K562 (cell line): Measurements from ENCODE around the gene RYR1. TPM values are rescaled to one million over a fixed set of nuclear protein-coding genes. Genes with fewer than 3 reads are reported as not detected.

ENCODE experiments used
- ADNP ChIP-seq: fragments of 200-800 bp; sonication (Bioruptor generic); IDR thresholded peaks from 2 replicates; pipeline ENCODE4 v1.6.1; 2016; ENCODE audit warnings: missing genetic modification characterization, missing compliant biosample characterization
- CBX3 ChIP-seq, 2 experiments: IDR thresholded peaks; 1 replicate in 1 of 2; 2 replicates in 1 of 2; pipeline ENCODE4 v1.6.1; 2012; ENCODE audit warnings: inconsistent platforms in 2 of 2, low read length in 2 of 2, borderline replicate concordance in 1 of 2, control low read depth in 1 of 2
- ELF1 ChIP-seq: fragments of 200-800 bp; sonication (Bioruptor generic); IDR thresholded peaks from 2 replicates; pipeline ENCODE4 v1.6.1; 2016; ENCODE audit warnings: missing genetic modification characterization, missing compliant biosample characterization
- EZH2 ChIP-seq: IDR thresholded peaks from 2 replicates; pipeline ENCODE4 v1.6.1; 2012; ENCODE audit warnings: low read depth, mild to moderate bottlenecking, inconsistent platforms, low read length, borderline replicate concordance
- HNRNPH1 ChIP-seq: fragments of 200-400 bp; formaldehyde crosslinking; optimal IDR thresholded peaks from 2 replicates; pipeline ENCODE3; 2017; ENCODE audit warnings: low read depth, mild to moderate bottlenecking, low read length, moderate library complexity
- MCM2 ChIP-seq: fragments of 450-650 bp; IDR thresholded peaks from 2 replicates; pipeline ENCODE4 v1.6.1; 2017; ENCODE audit warnings: low read depth, mild to moderate bottlenecking
- MECOM ChIP-seq: fragments of 250-450 bp; sonication (Bioruptor Pico); IDR thresholded peaks from 2 replicates; pipeline ENCODE4 v1.8.0; 2022; ENCODE audit warnings: inconsistent platforms
- NR1H2 ChIP-seq: sonication (generic); formaldehyde crosslinking; IDR thresholded peaks from 2 replicates; pipeline ENCODE4 v1.4.0; 2020; ENCODE audit warnings: mild to moderate bottlenecking, missing genetic modification reagents
- OTX1 ChIP-seq: fragments of 450-650 bp; formaldehyde crosslinking; IDR thresholded peaks from 2 replicates; pipeline ENCODE4 v1.4.0; 2022; ENCODE audit warnings: mild to moderate bottlenecking
- PCBP2 ChIP-seq: fragments of 200-400 bp; formaldehyde crosslinking; IDR thresholded peaks from 2 replicates; pipeline ENCODE4 v1.6.1; 2018; ENCODE audit warnings: low read length, low read depth, mild to moderate bottlenecking, moderate library complexity; ENCODE audit not compliant: poor library complexity, severe bottlenecking
- SIN3B ChIP-seq: fragments of 450-650 bp; IDR thresholded peaks from 2 replicates; pipeline ENCODE4 v1.6.1; 2017; ENCODE audit warnings: low read depth, mild to moderate bottlenecking, moderate library complexity
- THAP7 ChIP-seq: fragments of 250-450 bp; sonication (Bioruptor Pico); IDR thresholded peaks from 2 replicates; pipeline ENCODE4 v1.5.0; 2021
- TOE1 ChIP-seq, 2 experiments: fragments of 450-650 bp in 1 of 2; sonication (generic) in 1 of 2; formaldehyde crosslinking in 1 of 2; IDR thresholded peaks; 2 replicates each; pipeline versions ENCODE4 v1.7.1 to v1.8.0; 2016 to 2022; ENCODE audit warnings: borderline replicate concordance in 2 of 2, mild to moderate bottlenecking in 2 of 2, antibody characterized with exemption in 1 of 2, inconsistent platforms in 1 of 2, low read depth in 1 of 2, missing genetic modification reagents in 1 of 2, moderate library complexity in 1 of 2
- U2AF1 ChIP-seq: fragments of 200-400 bp; formaldehyde crosslinking; optimal IDR thresholded peaks from 2 replicates; pipeline ENCODE3; 2017; ENCODE audit warnings: mild to moderate bottlenecking, low read depth, low read length, moderate library complexity
- ZC3H4 ChIP-seq: sonication (generic); formaldehyde crosslinking; IDR thresholded peaks from 2 replicates; pipeline ENCODE4 v1.9.0; 2021; ENCODE audit warnings: missing genetic modification reagents, borderline replicate concordance
- ZNF3 ChIP-seq: fragments of 250-450 bp; sonication (Bioruptor Pico); IDR thresholded peaks from 2 replicates; pipeline ENCODE4 v1.5.0; 2021; ENCODE audit warnings: mild to moderate bottlenecking, moderate library complexity
- ZNF561 ChIP-seq: fragments of 450-650 bp; formaldehyde crosslinking; conservative IDR thresholded peaks from 2 replicates; pipeline ENCODE4 v1.4.0; 2020; ENCODE audit warnings: mild to moderate bottlenecking, moderate library complexity
- ZNF589 ChIP-seq: fragments of 200-800 bp; sonication (Bioruptor generic); IDR thresholded peaks from 2 replicates; pipeline ENCODE4 v1.6.1; 2016; ENCODE audit warnings: low read depth, missing genetic modification characterization, missing compliant biosample characterization
- ZNF609 ChIP-seq: sonication (generic); formaldehyde crosslinking; IDR thresholded peaks from 2 replicates; pipeline ENCODE4 v1.8.1; 2023; ENCODE audit warnings: missing genetic modification reagents, mild to moderate bottlenecking, borderline replicate concordance
- ZNF668 ChIP-seq: fragments of 250-450 bp; sonication (Bioruptor Pico); IDR thresholded peaks from 2 replicates; pipeline ENCODE4 v1.8.0; 2022; ENCODE audit warnings: mild to moderate bottlenecking, inconsistent platforms
- ZNF764 ChIP-seq: fragments of 250-450 bp; sonication (Bioruptor Pico); IDR thresholded peaks from 2 replicates; pipeline ENCODE4 v1.4.0; 2020; ENCODE audit warnings: low read depth, mild to moderate bottlenecking, moderate library complexity
- polyA plus RNA-seq, 8 experiments: library from polyadenylated mRNA; depleted of rRNA in 4 of 8; stranded (reverse) in 5 of 8; unstranded in 3 of 8; fragments of >200 nt; fragmentation: Nextera tagmentation in 2 of 8; fragmentation: Illumina TruSeq in 1 of 8; extraction: Ambion mirVana in 2 of 8; extraction: Trizol in 1 of 8; gene quantifications; 2 replicates each; pipeline versions ENCODE4 v1.2.1 to v1.2.3, GENCODE V29; 2011 to 2014; ENCODE audit warnings: inconsistent platforms in 1 of 8, missing spikeins in 1 of 8
- total RNA-seq, 7 experiments: library from RNA; depleted of rRNA in 6 of 7; stranded (reverse); fragments of >200 nt in 6 of 7; fragmentation: Illumina TruSeq in 2 of 7; extraction: Trizol in 2 of 7; gene quantifications; 2 replicates each; pipeline versions ENCODE4 v1.2.1 to v1.2.3, GENCODE V29; 2011 to 2021; ENCODE audit warnings: low replicate concordance in 1 of 7
- TF ChIP-seq, protein P1 (sequence below): sonication (generic); formaldehyde crosslinking; IDR thresholded peaks from 2 replicates; pipeline ENCODE4 v1.8.0; 2022; ENCODE audit warnings: missing genetic modification reagents, mild to moderate bottlenecking, borderline replicate concordance
- TF ChIP-seq, protein P2 (sequence below): sonication (generic); formaldehyde crosslinking; IDR thresholded peaks from 2 replicates; pipeline ENCODE4 v1.8.0; 2022; ENCODE audit warnings: mild to moderate bottlenecking, missing genetic modification reagents

RYR1 gene
- total and polyA plus RNA-seq, 9 of the 15 experiments (the other 6 are each of a cell fraction or from before 2014, with no cell fraction given) = 0.11 to 7.4 (median 3.7) TPM

GRCh38 chr19:38433268-38433733 is at the start of gene RYR1 (continued):
- TF ChIP-seq PCBP2 (no peak), ZNF609 (CRISPR knock-in tag) (no peak), ZNF668 (CRISPR knock-in tag) (no peak), ZNF589 (no peak), ELF1 (tag) (no peak), EZH2 (no peak), SIN3B (no peak), U2AF1 (no peak), ADNP (peak; percentile 72), ZNF764 (CRISPR knock-in tag) (no peak), OTX1 (CRISPR knock-in tag) (no peak), ZNF561 (no peak), HNRNPH1 (no peak), ZC3H4 (CRISPR knock-in tag) (no peak), MECOM (CRISPR knock-in tag) (no peak), ZNF3 (CRISPR knock-in tag) (no peak), NR1H2 (CRISPR knock-in tag) (no peak), MCM2 (no peak), TOE1 (IDR thresholded peaks at IDR 0.05; ENCODE audit: borderline replicate concordance) (no peak), TOE1 (CRISPR knock-in tag; IDR thresholded peaks at IDR 0.05; ENCODE audit: borderline replicate concordance, low read depth) (no peak), THAP7 (no peak), CBX3 (IDR thresholded peaks at IDR 0.05; ENCODE audit: borderline replicate concordance in 1 of 2, low read length in 2 of 2) (peak in 1 of 2 experiments; percentile 64; a peak in 1 of 3 replicates)
- TF ChIP-seq, protein P1, sequence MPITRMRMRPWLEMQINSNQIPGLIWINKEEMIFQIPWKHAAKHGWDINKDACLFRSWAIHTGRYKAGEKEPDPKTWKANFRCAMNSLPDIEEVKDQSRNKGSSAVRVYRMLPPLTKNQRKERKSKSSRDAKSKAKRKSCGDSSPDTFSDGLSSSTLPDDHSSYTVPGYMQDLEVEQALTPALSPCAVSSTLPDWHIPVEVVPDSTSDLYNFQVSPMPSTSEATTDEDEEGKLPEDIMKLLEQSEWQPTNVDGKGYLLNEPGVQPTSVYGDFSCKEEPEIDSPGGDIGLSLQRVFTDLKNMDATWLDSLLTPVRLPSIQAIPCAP (CRISPR knock-in tag) = no peak
- TF ChIP-seq, protein P2, sequence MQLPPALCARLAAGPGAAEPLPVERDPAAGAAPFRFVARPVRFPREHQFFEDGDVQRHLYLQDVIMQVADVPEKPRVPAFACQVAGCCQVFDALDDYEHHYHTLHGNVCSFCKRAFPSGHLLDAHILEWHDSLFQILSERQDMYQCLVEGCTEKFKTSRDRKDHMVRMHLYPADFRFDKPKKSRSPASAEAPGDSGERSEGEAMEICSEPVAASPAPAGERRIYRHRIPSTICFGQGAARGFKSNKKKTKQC (CRISPR knock-in tag) = no peak
